PC-9 (cell line): Measurements from ENCODE around the gene ASCL2.
"Not testable (repeated sequence)": the region's sequence is repeated elsewhere in the genome, so short reads cannot be mapped to it uniquely, and the experiment has no call there.

ENCODE experiments used
- EZH2 ChIP-seq: fragments of 200-600 bp; sonication (generic); IDR thresholded peaks from 2 replicates; pipeline ENCODE4 v1.8.0; 2017; ENCODE audit warnings: antibody characterized with exemption, low read depth
- TF ChIP-seq, protein P1 (sequence below): fragments of 200-600 bp; sonication (generic); conservative IDR thresholded peaks from 2 replicates; pipeline ENCODE4 v1.6.1; 2017; ENCODE audit warnings: mixed run types, antibody characterized with exemption, mild to moderate bottlenecking, moderate library complexity

DNA sequence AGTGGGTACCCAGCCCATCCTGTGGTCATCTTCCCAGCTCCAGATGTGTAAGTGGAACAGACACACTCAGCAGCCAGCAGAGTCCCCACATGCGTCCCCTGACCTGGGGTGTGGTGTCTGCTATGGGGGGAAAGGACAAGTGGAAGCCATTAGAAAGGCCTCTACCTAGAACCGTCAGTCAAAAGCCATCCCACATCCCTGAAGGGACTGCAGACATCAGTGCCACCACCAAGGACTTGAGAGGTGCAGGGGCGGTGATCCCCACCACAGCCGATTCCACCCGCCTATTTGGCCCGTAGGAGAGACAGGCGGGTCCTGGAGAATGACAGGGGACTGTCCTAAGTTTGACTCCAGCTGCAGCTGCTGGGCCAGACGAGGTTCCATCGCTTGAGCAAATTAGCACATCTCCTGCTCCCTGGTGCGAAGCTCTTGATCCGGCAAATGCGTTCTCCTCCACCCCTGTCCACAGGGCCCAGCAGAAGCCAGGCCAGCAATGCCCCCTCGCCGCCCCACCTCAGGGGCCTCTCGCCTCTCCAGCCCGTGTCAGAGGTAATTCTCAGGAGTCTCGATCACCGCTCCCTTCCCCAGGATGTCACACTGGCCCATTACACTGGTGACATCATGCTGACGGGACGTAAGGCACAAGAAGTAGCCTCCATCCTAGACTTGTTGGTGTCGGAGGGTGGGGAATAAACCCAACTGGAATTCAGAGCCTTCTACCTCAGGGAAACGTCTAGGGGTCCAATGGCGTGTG is 33.8 kb downstream of the ASCL2 start:
- TF ChIP-seq, protein P1, sequence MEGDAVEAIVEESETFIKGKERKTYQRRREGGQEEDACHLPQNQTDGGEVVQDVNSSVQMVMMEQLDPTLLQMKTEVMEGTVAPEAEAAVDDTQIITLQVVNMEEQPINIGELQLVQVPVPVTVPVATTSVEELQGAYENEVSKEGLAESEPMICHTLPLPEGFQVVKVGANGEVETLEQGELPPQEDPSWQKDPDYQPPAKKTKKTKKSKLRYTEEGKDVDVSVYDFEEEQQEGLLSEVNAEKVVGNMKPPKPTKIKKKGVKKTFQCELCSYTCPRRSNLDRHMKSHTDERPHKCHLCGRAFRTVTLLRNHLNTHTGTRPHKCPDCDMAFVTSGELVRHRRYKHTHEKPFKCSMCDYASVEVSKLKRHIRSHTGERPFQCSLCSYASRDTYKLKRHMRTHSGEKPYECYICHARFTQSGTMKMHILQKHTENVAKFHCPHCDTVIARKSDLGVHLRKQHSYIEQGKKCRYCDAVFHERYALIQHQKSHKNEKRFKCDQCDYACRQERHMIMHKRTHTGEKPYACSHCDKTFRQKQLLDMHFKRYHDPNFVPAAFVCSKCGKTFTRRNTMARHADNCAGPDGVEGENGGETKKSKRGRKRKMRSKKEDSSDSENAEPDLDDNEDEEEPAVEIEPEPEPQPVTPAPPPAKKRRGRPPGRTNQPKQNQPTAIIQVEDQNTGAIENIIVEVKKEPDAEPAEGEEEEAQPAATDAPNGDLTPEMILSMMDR: not testable (repeated sequence)
- not testable (repeated sequence) for TF ChIP-seq EZH2
